Brain microvascular endothelial cell (primary cell): ENCODE measurements around the gene RCOR3.

ENCODE experiments used
- DNase-seq: peaks from one replicate; pipeline ENCODE4 v3.0.0-alpha.2; 2020
- H3K27ac ChIP-seq: fragments of 250-450 bp; sonication (Bioruptor Pico); 2 replicates; pipeline ENCODE4 v1.5.1; 2020; ENCODE audit warnings: mild to moderate bottlenecking, moderate library complexity
- H3K27me3 ChIP-seq: fragments of 250-450 bp; sonication (Bioruptor Pico); replicated peaks from 2 replicates; pipeline ENCODE4 v1.5.1; 2020; ENCODE audit warnings: mild to moderate bottlenecking
- H3K36me3 ChIP-seq: fragments of 250-450 bp; sonication (Bioruptor Pico); replicated peaks from 2 replicates; pipeline ENCODE4 v1.5.1; 2020; ENCODE audit warnings: mild to moderate bottlenecking
- H3K4me3 ChIP-seq: 2 replicates; pipeline ENCODE4 v1.5.1; 2011; ENCODE audit warnings: low read depth, mild to moderate bottlenecking, control low read depth, low read length, moderate library complexity
- in situ Hi-C: cut with HindIII; loops from 2 replicates; pipeline ENCODE4 v1.10.0; 2017; ENCODE audit warnings: low sequenced_read_pairs, low pct_ligation_motif_present
- TF ChIP-seq, protein P1 (sequence below): IDR thresholded peaks from 2 replicates; pipeline ENCODE4 v1.5.1; 2011; ENCODE audit warnings: low read depth, mild to moderate bottlenecking, moderate library complexity, low read length, control low read depth, inconsistent platforms; ENCODE audit errors: missing control alignments

The RCOR3 gene

GRCh38 chr1:211330282-211330936, 71.2 kb downstream of the RCOR3 start:
- DNase-seq, result no peak
- Histone ChIP-seq H3K36me3 (no peaks in the 10 kb centered on the region), H3K4me3 (no peak overlapping the region), H3K27ac (no peak overlapping the region), H3K27me3 (no peaks in the 10 kb centered on the region)
- in situ Hi-C loops, result no loop called here
- TF ChIP-seq, protein P1, sequence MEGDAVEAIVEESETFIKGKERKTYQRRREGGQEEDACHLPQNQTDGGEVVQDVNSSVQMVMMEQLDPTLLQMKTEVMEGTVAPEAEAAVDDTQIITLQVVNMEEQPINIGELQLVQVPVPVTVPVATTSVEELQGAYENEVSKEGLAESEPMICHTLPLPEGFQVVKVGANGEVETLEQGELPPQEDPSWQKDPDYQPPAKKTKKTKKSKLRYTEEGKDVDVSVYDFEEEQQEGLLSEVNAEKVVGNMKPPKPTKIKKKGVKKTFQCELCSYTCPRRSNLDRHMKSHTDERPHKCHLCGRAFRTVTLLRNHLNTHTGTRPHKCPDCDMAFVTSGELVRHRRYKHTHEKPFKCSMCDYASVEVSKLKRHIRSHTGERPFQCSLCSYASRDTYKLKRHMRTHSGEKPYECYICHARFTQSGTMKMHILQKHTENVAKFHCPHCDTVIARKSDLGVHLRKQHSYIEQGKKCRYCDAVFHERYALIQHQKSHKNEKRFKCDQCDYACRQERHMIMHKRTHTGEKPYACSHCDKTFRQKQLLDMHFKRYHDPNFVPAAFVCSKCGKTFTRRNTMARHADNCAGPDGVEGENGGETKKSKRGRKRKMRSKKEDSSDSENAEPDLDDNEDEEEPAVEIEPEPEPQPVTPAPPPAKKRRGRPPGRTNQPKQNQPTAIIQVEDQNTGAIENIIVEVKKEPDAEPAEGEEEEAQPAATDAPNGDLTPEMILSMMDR, result no peak

GRCh38 chr1:211331011-211331709, 72.0 kb downstream of the RCOR3 start:
- in situ Hi-C loops, result no loop called here
- Histone ChIP-seq H3K27me3 (no peaks in the 10 kb centered on the region), H3K36me3 (no peaks in the 10 kb centered on the region), H3K27ac (no peak overlapping the region), H3K4me3 (no peak overlapping the region)
- TF ChIP-seq, protein P1, result no peak
- no peak for DNase-seq

DNA sequence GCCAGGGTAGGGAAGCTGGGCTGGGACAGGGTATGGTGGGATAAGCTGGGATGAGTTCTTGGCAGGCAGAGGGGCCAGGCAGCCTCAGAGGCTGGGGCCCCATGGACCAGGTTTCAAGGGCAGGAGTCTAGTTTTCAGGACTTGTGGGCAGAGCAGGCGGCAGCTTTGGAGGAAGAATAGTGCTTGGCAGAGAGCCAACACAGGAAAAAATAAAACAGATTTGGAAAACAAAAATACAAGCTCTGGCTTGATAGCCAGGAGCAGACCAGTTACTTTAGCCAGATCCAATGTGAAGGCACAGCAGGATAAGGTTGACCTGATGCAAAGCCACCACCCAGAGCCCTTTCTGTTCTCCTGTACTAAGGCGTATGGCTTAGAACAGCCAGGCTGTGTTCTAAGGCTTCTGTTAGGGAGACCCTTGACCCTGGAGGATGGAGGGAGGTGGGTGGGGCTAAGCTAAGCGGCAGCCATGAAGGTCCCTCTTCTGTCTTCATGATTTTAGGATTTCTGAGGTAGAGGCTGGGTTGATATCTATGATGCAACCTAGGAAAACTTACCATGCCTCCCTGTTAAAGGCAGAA, 73.0 kb downstream of the RCOR3 start:
- Histone ChIP-seq H3K27ac (no peak overlapping the region), H3K4me3 (no peak overlapping the region)
- in situ Hi-C loops, result no loop called here

GRCh38 chr1:211332830-211333229, 73.7 kb downstream of the RCOR3 start:
- TF ChIP-seq, protein P1, result no peak
- no peak for DNase-seq
- H3K27me3 ChIP-seq, result no peaks in the 10 kb centered on the region
- H3K4me3 ChIP-seq, result no peak overlapping the region
- in situ Hi-C loops, result no loop called here
- no peaks in the 10 kb centered on the region for H3K36me3 ChIP-seq
- H3K27ac ChIP-seq, result no peak overlapping the region

More for the DNA sequence above, 73.0 kb downstream of the RCOR3 start:
- no peaks in the 10 kb centered on the region for H3K36me3 ChIP-seq
- TF ChIP-seq, protein P1, result no peak
- DNase-seq, result no peak
- H3K27me3 ChIP-seq, result no peaks in the 10 kb centered on the region

GRCh38 chr1:211333906-211334305, 74.7 kb downstream of the RCOR3 start:
- H3K27ac ChIP-seq, result no peak overlapping the region
- no peak overlapping the region for H3K4me3 ChIP-seq
- TF ChIP-seq, protein P1, result no peak
- in situ Hi-C loops, result no loop called here
- no peak for DNase-seq
- no peaks in the 10 kb centered on the region for H3K36me3 ChIP-seq
- no peaks in the 10 kb centered on the region for H3K27me3 ChIP-seq
